Measurements from ENCODE around the gene FGA.

GRCh38 chr4:154603033-154603943 is 12.7 kb upstream of the FGA start:
- TF ChIP-seq CTCF (conservative IDR thresholded peaks at IDR 0.05; ENCODE audit: low read depth, low read length): no peak
- no peak for TF ChIP-seq EZH2phosphoT487 (IDR thresholded peaks at IDR 0.05; ENCODE audit: borderline replicate concordance, low read length)
- no peak for TF ChIP-seq EZH2 (IDR thresholded peaks at IDR 0.05; ENCODE audit: low read length, unreplicated experiment)

All from PC-3 (cell line).